Tibial nerve (tissue), 4 donors: ENCODE data around the gene LHX1.

Source experiments
- CTCF ChIP-seq, 5 experiments: fragments of 200-600 bp in 3 of 5; fragments of 450-650 bp in 2 of 5; sonication (generic) in 3 of 5; IDR thresholded peaks; one replicate each; pipeline ENCODE4 v1.5.1; 2016 to 2019; ENCODE audit warnings: antibody characterized with exemption in 5 of 5, mild to moderate bottlenecking in 3 of 5, moderate library complexity in 2 of 5
- EP300 ChIP-seq, 2 donors: sonication (generic); formaldehyde crosslinking; IDR thresholded peaks; one replicate each; pipeline ENCODE4 v1.6.1; 2017; ENCODE audit warnings: antibody characterized with exemption in 2 of 2, mild to moderate bottlenecking in 1 of 2
- POLR2A ChIP-seq, 2 donors: fragments of 450-650 bp; IDR thresholded peaks; one replicate each; pipeline ENCODE4 v1.6.1; 2017; ENCODE audit warnings: antibody characterized with exemption in 2 of 2, mild to moderate bottlenecking in 2 of 2, moderate library complexity in 2 of 2

DNA sequence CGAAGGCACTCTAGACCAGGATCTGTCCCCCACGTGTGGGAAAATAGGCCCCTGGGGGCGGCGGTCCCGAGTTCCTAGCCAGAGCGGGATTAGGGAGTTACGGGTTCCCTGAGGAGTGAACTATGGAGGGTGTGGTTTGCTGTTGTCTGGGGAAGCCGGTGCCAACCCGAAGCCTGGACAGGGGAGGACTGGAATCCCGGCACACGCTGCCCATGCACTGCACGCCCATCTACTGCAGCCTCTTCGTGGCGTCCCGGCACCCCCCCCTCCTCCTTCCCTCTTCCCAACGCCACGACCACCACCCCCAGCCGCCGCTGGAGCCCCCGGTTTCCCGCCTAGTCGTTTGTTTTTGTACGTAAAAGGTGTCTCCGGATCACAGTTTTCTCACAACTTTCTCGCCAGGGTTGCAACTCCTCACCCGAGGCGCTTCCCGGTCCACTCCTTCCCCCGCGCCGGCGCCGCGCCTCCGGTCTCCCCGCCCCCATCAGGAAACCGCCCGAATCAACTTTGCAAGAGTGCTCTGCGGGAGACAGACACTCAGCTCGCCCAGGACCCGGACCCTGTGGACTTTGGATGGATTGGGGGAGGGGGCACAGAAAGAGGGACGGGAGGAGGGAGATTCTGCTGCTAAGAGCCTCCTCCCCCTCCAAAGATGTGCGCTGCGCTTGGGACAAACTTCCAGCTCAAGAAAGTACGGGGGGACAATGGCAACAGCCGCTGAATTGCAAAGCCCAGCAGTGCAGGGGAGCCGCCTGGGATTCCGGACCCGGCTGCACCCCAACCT is 1.4 kb upstream of the LHX1 start:
- TF ChIP-seq POLR2A (IDR thresholded peaks at IDR 0.05) (no peak), CTCF (IDR thresholded peaks at IDR 0.05) (no peak), EP300 (IDR thresholded peaks at IDR 0.05) (no peak)
